Measurements from ENCODE around the gene POLR1E.

DNA sequence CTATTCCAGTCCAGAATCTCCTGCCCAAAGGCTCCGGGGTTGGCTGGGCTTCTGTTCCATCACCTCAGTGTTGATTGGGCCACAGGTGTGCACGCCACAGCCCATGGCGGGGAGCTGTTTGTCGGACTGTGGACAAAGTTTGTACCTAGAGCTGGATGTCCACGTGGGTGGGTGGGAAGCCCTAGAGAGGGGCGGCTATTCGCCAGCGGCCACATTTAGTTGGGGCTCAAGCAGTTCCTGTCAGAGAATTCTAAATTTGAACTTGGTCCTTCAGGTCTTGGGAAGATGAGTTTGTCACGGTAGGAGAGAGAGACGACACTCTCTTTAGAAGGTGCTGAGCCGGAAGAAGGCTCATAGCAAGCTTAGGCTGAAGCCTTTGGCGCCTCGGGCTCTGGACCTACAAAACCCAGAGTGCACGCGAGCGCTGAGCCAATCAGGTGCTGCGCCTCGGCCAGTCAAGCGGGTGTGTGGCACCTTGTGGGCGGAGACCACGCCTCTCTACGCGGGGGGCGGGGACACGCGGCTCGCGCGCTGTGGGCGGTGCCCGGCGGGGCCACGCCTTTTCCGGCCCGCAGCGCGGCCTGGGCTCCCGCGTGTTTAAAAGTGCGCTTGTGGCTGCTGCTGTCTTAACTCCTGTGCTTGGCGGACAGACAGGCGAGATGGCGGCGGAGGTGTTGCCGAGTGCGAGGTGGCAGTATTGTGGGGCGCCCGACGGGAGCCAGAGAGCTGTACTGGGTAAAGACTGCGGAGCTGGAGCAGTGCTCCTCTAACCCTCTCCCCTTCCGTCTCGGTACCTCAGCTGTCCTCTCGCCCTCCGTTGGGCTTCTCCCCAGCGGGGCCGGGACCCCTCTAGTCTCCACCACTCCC, at the start of gene POLR1E:
- TF ChIP-seq, protein P1, sequence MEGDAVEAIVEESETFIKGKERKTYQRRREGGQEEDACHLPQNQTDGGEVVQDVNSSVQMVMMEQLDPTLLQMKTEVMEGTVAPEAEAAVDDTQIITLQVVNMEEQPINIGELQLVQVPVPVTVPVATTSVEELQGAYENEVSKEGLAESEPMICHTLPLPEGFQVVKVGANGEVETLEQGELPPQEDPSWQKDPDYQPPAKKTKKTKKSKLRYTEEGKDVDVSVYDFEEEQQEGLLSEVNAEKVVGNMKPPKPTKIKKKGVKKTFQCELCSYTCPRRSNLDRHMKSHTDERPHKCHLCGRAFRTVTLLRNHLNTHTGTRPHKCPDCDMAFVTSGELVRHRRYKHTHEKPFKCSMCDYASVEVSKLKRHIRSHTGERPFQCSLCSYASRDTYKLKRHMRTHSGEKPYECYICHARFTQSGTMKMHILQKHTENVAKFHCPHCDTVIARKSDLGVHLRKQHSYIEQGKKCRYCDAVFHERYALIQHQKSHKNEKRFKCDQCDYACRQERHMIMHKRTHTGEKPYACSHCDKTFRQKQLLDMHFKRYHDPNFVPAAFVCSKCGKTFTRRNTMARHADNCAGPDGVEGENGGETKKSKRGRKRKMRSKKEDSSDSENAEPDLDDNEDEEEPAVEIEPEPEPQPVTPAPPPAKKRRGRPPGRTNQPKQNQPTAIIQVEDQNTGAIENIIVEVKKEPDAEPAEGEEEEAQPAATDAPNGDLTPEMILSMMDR (IDR thresholded peaks at IDR 0.05 in 2 of 3, conservative IDR thresholded peaks at IDR 0.05 in 1 of 3; ENCODE audit: borderline replicate concordance in 1 of 3, insufficient read depth in 1 of 3, low read depth in 2 of 3, low read length in 2 of 3): no peak
- no peak for TF ChIP-seq JUND (IDR thresholded peaks at IDR 0.05)
- TF ChIP-seq POLR2A (IDR thresholded peaks at IDR 0.05; ENCODE audit: borderline replicate concordance, extremely low read depth, insufficient read depth, insufficient read length): peak; percentile 75
- TF ChIP-seq EZH2 (IDR thresholded peaks at IDR 0.05): no peak
- TF ChIP-seq, protein P2, sequence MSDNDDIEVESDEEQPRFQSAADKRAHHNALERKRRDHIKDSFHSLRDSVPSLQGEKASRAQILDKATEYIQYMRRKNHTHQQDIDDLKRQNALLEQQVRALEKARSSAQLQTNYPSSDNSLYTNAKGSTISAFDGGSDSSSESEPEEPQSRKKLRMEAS (IDR thresholded peaks at IDR 0.05): peak; percentile 94
- TF ChIP-seq, protein P3, sequence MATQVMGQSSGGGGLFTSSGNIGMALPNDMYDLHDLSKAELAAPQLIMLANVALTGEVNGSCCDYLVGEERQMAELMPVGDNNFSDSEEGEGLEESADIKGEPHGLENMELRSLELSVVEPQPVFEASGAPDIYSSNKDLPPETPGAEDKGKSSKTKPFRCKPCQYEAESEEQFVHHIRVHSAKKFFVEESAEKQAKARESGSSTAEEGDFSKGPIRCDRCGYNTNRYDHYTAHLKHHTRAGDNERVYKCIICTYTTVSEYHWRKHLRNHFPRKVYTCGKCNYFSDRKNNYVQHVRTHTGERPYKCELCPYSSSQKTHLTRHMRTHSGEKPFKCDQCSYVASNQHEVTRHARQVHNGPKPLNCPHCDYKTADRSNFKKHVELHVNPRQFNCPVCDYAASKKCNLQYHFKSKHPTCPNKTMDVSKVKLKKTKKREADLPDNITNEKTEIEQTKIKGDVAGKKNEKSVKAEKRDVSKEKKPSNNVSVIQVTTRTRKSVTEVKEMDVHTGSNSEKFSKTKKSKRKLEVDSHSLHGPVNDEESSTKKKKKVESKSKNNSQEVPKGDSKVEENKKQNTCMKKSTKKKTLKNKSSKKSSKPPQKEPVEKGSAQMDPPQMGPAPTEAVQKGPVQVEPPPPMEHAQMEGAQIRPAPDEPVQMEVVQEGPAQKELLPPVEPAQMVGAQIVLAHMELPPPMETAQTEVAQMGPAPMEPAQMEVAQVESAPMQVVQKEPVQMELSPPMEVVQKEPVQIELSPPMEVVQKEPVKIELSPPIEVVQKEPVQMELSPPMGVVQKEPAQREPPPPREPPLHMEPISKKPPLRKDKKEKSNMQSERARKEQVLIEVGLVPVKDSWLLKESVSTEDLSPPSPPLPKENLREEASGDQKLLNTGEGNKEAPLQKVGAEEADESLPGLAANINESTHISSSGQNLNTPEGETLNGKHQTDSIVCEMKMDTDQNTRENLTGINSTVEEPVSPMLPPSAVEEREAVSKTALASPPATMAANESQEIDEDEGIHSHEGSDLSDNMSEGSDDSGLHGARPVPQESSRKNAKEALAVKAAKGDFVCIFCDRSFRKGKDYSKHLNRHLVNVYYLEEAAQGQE (IDR thresholded peaks at IDR 0.05; ENCODE audit: low read depth): no peak
- TF ChIP-seq ZNF274 (IDR thresholded peaks at IDR 0.05; ENCODE audit: low read depth, low read length): no peak
- TF ChIP-seq EZH2phosphoT487 (IDR thresholded peaks at IDR 0.05; ENCODE audit: borderline replicate concordance): no peak
- TF ChIP-seq POLR2AphosphoS5 (IDR thresholded peaks at IDR 0.05; ENCODE audit: low read depth, low read length): peak; percentile 95
- TF ChIP-seq CEBPB (IDR thresholded peaks at IDR 0.05; ENCODE audit: low read depth): no peak
- TF ChIP-seq SRF (IDR thresholded peaks at IDR 0.05; ENCODE audit: low read depth): no peak
- peak; percentile 77 for TF ChIP-seq SP1 (IDR thresholded peaks at IDR 0.05; ENCODE audit: low read depth)
- TF ChIP-seq RAD21 (IDR thresholded peaks at IDR 0.05; ENCODE audit: low read depth): no peak
- TF ChIP-seq FOSL1 (IDR thresholded peaks at IDR 0.05; ENCODE audit: low read depth): no peak
